GM18867 (cell line): ENCODE results near the gene PIBF1.
"Not testable (repeated sequence)": the region's sequence is repeated elsewhere in the genome, so short reads cannot be mapped to it uniquely, and the experiment has no call there.

Experiments
- ATAC-seq: cut with Tn5 transposase; IDR thresholded peaks from one replicate; pipeline ENCODE4 v1.9.1; 2021; ENCODE audit warnings: mild to moderate bottlenecking, moderate library complexity; ENCODE audit not compliant: unreplicated experiment

PIBF1 gene

GRCh38 chr13:73000027-73000674, 218.2 kb downstream of the PIBF1 start:
- ATAC-seq = peak; percentile 76

DNA sequence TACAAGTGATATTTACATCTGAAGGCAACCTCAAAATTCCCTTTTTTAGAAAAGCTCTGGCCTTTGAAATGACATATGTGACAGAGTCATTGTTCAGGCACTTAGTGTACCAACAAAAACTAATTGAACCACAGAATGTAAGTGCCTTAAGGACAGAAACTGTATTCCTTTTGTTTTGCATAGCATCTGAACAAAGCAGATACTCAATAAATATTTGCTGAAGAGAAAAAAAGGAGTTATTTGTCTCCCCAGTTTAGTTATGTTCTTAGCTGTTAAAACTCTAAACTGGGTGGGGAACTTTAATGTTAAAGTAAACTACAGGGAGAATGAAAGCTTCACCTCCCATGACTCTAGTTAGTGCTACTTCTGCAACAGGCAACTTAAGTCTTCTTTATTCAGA, 220.0 kb downstream of the PIBF1 start:
- ATAC-seq = no peak

DNA sequence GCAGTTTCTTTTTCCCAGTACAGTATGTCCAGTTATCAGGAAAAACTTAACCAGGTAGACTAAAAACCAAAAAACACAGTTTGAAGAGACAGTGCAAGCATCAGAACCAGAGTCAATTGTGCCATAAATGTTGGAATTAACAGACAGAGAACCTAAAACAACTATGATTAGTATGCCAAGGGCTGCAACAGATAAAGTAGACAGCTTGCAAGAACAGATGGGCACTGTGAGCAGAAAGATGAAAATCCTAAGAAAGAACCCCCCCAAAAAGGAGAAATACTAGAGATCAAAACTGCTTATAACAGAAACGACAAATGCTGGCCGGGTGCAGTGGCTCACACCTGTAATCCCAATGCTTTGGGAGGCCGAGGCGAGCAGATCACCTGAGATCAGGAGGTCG, 229.8 kb downstream of the PIBF1 start:
- no peak for ATAC-seq

DNA sequence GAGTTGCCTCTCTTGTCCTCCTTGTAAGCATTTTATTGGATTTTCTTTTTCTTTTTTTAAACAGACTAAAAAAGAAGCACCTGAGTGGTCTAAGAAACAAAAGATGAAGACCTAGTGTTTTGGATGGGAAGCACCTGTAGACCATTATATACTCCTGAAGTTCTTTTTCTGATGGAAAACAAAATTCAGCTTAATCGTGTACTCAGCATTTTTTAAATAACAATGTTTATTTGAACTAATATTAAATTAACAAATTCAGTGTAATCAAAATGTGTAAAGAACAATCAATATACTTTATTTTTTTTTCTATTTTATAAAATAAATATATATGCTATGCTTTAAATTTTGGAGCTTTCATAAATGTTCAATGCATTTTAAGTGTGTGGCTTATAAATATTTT, 233.9 kb downstream of the PIBF1 start:
- ATAC-seq = no peak

DNA sequence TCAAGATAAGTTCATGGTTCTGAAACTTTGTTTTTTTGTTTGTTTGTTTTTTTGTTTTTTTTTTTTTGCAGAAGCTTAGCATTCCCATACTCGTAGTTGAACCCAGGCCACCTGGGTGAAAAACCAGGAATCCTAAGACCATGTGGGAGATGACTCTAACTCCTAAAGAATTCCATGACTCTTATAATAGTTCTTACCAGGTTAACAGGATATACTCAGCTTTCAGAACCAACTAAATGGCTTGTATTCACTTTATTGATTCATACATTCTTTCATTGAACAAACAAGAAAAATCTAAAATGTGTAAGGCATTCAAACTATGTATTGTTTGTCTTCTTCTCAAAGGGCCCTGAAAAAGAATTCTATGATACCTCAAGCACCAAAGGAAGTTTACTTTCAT, 236.4 kb downstream of the PIBF1 start:
- no peak for ATAC-seq

GRCh38 chr13:73025217-73026012, 243.5 kb downstream of the PIBF1 start:
- ATAC-seq = peak; percentile 58

DNA sequence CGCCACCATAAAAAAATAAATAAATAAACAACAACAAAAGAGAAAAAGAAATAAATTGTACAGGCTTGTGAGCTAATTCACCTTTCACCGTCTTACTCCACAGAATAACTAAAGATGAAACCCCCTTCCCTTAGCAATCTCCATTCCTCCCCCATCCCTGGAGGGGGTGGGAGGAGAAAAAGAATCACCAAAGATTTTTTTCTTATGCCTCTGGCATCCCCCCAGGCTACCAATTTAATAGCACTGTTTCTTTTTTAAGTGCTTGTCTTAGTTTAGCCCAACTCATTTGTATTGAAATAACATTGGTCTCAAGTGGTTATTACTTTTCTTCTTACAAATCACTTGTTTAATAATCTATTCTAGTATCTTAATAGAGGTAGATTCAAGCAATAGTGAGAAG, 253.0 kb downstream of the PIBF1 start:
- no peak for ATAC-seq

DNA sequence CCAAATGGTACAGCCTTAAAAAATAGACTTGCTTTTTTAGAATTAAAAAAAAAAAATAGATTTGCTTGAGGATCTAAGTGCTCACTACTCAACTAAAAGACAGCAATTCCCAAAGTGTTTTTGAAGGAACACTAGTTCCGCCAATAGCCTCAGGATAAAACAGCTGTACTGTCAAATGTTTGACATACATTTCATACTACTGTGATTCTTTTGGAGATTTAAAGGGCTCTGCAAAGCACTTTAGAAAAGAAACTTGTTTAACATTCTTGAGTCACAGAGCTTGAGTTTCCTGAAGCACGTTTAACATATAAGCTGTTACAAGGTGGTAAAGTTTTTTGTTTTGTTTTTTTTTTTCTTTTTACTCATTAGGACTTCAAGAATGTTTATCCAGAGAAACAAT, 253.7 kb downstream of the PIBF1 start:
- no peak for ATAC-seq

DNA sequence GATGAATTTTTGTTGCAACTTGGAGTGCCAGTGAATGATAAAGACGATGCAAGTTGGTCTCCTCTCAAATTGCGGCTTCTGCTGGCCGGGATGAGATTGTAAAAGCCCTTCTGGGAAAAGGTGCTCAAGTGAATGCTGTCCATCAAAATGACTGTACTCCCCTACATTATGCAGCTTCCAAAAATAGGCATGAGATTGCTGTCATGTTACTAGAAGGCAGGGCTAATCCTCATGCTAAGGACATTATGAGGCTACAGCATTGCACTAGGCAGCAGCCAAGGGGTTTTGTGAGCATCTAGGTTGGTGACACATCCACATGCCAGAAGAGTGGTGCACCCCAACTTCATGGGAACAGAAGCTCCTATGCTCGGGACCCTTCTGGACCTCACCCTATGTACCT, 254.6 kb downstream of the PIBF1 start:
- ATAC-seq = no peak

DNA sequence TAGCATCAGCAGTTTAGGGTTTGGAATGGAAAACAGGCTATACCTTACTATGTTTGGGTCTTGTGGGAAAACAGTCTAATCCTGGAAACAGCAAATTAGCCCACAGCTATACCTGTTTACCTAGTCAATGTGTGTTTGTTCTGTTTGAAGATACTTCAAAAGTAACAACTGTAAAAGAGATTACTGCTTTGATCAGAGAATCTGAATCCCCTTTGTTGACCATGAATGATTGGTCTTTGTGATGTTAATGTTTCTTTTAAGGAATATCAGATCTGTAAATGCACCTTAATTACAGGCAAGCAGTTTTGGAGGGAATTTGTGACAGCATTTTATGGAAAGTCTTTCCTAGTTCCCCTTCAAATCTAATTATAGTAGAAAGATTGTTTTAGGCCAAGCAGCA, 256.1 kb downstream of the PIBF1 start:
- ATAC-seq = no peak

DNA sequence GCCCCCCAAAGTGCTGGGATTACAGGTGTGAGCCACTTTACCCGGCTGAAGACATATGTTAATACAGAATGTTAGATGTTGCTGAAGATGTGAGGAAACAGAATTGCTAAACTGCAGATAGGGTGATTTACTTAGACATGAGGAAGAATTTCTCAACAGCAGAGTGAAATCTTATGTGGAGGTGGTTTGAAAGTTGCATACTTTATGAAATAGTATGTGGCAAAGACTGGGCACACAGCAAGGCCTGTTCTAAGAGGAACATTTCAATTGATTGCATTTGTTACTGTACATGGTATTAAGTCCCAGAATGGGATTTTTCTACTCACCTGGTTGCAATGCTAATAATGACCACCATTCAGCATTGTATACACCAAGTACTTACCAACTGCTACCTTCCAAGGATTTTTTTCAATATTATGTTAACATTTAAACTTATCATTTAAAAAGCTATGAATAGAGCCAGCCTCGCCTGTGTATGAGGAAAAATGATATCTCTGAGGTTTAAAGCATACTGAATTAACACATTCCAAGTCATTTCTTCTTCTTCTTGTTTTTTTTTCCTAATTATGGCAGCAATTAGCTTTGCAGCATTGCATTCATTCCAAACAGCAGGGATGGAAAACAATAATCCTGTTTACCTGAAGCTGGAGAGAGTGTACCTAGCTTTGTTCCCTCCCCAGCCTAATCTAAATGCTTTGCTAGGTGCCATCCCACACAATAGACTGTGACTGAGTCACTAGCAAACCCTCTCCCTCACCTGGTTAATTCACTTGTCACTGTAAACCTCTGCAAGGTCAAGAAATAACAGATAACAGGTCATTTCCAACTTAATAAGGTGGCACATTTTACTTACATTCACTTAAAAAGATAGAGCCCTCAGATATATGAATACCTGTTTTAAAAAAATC, 257.5 kb downstream of the PIBF1 start:
- ATAC-seq = no peak

DNA sequence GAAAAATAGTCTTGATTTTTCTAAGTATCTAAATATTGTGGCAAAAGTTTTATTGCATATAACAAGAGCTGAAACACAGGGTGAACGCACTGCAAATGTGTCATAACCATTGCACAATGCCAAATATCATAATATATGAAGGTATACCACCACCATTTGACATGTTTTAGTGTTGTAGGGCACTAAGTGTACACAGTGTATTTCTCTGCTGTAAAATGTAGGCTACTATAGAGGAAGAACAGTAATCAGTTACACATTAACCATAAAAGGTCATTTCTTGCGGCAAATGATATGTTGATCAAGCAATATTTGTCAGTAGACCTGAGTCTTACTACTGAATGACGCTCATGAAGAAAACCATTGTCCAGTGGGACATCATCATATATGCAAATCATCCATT, 258.6 kb downstream of the PIBF1 start:
- no peak for ATAC-seq

DNA sequence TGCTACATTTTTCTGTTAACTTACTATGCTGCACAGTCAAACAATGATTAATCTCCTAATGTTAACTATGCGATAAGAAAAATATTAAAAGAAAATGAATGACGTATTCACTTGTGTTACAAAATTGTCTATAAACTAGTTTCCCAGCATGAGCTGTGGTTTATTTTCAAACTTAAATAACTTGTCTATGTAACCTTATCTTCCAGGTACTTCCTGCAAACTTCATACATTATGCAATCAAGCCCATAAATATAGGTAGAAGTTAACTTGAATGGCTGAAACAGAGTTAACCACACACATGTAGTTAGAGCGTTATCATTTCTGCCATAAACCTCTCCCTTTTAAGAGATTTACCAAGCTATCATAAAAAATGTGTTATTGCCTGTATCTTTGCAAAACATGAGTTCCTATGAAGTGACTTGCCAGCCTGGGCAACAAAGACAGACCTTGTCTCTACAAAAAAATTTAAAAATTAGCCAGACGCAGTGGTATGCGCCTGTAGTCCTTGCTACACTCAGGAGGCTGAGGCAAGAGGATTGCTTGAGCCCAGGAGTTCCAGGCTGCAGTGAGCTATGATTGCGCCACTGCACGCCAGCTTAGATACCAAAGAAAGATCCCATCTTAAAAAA, 259.1 kb downstream of the PIBF1 start:
- ATAC-seq = no peak

DNA sequence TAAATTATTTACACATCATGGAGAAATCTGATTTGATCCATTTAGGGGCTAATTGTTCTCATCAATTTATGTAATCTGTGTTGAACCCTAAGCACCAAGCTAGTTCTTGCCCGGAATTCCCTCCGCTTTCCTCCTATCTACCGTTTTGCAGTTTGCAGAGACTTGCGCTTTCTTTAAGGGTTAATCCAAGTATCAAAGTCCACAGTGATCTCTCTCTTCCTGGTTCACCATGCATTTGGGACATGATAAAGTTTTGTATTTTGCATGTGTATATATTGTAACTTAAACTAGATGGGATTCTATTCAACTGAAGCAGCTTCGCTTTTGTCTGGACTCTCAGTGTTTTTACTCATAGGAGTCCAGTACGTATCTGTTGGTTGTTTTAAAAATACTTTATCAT, 263.1 kb downstream of the PIBF1 start:
- no peak for ATAC-seq

GRCh38 chr13:73048615-73049014, 266.7 kb downstream of the PIBF1 start:
- not testable (repeated sequence) for ATAC-seq

DNA sequence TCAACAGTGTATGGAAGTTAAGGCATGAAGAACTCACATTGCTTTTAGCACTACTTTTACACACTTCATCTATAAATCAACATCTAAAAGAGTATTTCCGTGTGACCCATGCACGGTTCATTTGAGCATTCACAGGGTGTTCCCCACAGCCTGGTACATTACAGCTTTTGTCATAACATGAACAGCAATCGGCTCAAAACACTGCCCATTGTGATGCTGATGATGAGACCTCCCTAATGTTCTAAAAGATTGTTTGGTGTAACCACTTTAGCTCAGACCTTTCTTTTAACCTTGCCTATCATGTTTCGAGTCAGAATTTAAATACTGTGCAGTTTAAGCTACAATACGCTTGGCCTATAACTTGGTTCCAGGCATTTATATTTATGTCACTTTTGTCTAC, 272.8 kb downstream of the PIBF1 start:
- no peak for ATAC-seq

DNA sequence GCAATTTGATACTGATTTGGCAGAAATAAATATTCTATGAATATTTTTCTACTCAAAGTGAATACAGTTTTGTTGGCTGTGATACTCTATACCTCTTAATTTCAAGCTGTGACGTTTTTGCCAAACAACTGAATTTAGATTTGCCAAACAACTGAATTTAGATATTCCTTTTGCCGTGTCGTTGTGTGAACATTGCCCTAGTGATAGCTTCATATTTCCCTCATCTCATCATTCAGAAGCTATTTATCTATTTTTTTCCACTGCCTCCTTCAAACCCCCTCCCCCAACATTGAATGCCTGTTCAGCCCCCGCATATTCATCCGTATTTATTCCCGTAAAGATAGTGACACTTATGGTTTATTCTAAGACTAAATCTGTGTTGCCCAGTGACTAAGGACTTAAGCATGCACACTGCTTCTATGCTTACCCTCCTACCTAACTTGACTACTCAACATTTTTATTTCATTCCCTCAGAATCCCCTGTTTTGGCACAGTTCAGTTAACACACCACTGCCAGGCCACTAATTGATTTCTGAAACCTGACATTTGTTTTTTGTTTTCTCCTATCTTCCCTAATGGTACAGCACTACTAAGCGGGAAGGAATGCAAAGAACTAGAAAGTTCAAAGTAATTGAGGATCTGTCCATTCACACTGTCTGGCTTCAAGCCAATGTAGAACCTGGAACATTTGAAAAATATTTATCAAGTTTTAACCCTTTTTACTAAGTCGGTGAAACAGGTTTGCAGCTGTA, 274.1 kb downstream of the PIBF1 start:
- ATAC-seq = no peak

- no peak for ATAC-seq
Measured at GRCh38 chr13:73056565-73056962, 274.6 kb downstream of the PIBF1 start.

- no peak for ATAC-seq
Measured at GRCh38 chr13:73057284-73058063, 275.5 kb downstream of the PIBF1 start.

GRCh38 chr13:73058064-73058313, 276.1 kb downstream of the PIBF1 start:
- no peak for ATAC-seq
